NCI-H345 treated with DMSO at 0.1 percent for 48 hours (cell line): ENCODE measurements around the gene STXBP3.
"Not testable (repeated sequence)": the region's sequence is repeated elsewhere in the genome, so short reads cannot be mapped to it uniquely, and the experiment has no call there.

Experiments used
- DNase-seq: peaks from one replicate; lab custom pipeline; 2025; ENCODE audit not compliant: unreplicated experiment; lab: John Stamatoyannopoulos, UW

Gene STXBP3, protein sequence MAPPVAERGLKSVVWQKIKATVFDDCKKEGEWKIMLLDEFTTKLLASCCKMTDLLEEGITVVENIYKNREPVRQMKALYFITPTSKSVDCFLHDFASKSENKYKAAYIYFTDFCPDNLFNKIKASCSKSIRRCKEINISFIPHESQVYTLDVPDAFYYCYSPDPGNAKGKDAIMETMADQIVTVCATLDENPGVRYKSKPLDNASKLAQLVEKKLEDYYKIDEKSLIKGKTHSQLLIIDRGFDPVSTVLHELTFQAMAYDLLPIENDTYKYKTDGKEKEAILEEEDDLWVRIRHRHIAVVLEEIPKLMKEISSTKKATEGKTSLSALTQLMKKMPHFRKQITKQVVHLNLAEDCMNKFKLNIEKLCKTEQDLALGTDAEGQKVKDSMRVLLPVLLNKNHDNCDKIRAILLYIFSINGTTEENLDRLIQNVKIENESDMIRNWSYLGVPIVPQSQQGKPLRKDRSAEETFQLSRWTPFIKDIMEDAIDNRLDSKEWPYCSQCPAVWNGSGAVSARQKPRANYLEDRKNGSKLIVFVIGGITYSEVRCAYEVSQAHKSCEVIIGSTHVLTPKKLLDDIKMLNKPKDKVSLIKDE

DNA sequence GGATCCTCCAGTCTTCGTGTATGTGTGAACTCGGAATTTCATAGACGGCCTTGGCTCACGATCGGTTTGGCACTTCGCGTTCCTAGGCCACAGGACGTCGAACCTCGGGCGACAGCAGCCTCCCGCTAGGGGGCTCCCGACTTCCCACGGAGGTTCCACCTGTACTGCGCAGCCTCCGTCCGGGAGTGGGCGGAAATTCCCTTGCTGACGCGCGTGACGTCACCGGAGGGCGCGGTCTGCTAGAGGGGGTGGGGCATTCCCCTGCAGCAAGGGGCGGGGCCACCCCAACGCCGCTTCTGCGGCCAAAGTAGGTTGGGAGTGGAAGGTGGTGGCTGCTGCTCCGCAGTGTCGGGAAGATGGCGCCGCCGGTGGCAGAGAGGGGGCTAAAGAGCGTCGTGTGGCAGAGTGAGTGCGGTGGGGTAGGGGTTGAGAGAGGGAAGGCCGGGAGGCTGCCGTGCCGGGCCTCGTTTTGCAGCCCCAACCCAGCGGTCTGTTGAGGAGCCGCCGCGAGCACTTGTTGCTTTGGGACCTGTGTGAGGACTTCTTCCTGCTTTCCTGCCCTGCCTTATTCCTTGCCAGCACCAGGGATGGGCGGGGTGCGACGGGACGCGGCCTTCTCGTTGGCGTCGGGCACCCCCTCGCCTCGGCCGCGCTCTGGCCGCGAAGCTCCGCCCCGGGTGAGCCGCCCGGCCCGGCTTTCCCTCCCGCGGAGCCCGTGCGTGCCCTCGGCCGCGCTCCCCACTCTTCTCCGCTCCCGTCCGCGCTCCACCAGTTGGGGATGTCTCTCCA lies at the start of gene STXBP3:
TSS of gene STXBP3 (plus strand) at position 293 of the 789 bp plus-strand sequence. CDS start at position 357, 64 bp downstream.
- peak; percentile 93 for DNase-seq

DNA sequence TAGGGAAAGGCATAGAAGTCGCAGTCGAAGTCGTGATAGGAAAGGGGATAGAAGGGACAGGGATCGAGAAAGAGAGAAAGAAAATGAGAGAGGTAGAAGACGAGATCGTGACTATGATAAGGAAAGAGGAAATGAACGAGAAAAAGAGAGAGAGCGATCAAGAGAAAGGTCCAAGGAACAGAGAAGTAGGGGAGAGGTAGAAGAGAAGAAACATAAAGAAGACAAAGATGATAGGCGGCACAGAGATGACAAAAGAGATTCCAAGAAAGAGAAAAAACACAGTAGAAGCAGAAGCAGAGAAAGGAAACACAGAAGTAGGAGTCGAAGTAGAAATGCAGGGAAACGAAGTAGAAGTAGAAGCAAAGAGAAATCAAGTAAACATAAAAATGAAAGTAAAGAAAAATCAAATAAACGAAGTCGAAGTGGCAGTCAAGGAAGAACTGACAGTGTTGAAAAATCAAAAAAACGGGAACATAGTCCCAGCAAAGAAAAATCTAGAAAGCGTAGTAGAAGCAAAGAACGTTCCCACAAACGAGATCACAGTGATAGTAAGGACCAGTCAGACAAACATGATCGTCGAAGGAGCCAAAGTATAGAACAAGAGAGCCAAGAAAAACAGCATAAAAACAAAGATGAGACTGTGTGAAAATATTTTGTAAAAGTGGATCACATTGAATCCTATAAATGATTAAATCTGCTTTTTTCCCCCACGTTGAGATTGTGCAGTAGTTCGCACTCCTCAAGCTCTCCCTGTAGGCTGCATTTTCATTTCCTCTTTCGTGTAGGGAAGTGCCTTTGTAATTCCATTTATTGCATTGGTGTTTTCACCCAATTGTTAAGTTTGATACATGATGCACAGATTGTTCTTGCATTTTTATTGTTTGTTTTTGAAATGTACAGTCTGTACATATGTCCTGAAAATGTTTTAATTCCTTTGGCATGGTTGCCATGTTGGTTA lies 46.8 kb upstream of the STXBP3 start:
- no peak for DNase-seq

DNA sequence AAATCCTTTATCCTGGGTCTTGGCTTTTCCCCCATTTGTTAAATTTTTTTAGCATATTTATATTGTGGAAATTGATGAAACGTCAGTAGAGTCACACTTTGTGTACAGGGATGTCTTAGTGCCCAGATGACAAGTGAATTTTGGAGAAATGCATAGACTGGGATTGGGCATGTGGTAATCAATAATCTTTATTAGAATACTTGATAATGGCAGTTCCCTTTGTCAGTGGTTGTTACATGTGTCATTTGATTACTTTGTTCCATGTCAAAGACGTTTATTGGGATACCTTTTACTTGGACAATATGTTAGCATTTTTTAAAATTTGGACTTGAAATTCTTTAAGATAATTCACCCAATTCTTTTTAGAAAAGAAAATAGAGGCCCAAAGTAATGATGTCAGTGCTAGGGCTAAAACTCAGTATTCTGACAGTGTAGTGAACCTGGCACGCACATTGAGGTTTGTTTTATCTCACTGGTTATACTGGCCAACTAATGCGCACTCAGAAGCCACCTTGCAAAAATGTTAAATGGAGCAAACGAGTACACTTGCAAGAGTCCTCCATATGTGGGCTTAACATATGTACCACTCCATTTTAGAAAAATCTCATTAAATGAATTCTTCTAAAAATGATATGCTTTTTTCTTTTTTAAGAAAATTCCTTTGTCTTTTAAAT lies 45.2 kb upstream of the STXBP3 start:
- DNase-seq: no peak

DNA sequence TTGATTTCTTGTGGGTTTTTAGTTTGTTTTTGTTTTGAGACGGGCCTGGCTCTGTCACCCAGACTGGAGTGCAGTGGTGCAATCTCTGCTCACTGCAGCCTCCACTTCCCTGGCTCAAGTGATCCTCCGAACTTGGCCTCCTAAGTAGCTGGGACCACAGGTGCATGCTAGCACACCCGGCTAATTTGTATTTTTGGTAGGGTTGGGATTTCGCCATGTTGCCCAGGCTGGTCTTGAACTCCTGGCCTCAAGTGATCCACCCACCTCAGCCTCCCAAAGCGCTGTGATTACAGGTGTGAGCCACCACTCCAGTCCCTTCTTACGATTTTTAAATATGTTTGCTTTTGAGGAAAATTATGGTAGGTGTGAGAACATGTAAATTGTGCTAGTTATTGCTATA lies 44.4 kb upstream of the STXBP3 start:
- DNase-seq: not testable (repeated sequence)

DNA sequence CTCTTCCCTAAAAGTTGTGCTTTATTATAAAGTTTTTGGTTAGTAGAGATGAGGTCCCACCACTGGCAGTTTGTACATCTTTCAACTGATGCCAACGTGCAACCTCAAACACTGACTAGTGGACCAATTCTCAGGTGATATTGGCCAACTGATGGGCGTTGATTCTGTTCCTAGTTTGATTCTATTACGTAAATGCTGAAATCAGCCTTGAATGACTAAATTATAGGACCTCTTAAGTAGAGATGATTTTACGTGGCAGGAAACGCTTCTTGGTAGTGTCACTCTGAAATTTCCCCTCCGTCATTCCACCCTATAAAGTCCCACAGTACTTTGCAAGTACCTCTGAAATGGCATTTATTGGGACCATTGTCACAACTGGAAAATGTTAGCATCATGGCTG lies 42.5 kb upstream of the STXBP3 start:
- DNase-seq: no peak

DNA sequence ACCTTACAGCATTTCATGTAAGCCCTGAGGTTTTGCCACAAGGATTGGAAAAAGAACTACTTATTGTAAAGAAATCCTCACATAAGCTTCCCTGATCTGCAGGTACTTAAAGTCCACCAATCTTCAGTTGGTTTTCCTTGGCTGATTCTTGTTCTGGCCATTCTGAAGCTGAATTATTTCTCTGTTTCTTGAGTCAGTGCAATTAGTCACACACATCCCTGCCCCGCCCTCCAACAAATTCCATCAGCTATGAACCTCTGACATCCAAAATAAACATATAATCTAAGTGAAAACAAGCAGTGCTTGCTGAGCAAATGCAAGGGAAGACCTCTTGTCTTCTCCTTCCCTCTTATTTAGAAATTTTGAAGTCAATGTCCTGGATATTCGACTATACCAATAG lies 42.0 kb upstream of the STXBP3 start:
- no peak for DNase-seq

DNA sequence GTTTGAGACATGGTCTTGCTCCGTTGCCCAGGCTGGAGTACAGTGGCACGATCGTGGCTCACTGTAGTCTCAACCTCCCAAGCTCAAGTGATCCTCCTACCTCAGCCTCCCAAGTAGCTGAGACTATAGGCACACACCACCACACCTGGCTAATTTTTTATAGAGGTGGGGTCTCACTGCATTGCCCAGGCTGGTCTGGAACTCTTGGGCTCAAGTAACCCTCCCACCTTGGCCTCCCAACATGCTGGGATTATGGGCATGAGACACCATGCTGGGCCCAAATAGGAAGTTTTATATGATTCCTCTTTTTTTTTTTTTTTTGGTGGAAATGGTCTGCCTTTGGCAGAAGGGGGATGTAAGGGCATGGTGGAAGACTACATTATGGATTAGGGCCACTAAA lies 39.8 kb upstream of the STXBP3 start:
- no peak for DNase-seq

DNA sequence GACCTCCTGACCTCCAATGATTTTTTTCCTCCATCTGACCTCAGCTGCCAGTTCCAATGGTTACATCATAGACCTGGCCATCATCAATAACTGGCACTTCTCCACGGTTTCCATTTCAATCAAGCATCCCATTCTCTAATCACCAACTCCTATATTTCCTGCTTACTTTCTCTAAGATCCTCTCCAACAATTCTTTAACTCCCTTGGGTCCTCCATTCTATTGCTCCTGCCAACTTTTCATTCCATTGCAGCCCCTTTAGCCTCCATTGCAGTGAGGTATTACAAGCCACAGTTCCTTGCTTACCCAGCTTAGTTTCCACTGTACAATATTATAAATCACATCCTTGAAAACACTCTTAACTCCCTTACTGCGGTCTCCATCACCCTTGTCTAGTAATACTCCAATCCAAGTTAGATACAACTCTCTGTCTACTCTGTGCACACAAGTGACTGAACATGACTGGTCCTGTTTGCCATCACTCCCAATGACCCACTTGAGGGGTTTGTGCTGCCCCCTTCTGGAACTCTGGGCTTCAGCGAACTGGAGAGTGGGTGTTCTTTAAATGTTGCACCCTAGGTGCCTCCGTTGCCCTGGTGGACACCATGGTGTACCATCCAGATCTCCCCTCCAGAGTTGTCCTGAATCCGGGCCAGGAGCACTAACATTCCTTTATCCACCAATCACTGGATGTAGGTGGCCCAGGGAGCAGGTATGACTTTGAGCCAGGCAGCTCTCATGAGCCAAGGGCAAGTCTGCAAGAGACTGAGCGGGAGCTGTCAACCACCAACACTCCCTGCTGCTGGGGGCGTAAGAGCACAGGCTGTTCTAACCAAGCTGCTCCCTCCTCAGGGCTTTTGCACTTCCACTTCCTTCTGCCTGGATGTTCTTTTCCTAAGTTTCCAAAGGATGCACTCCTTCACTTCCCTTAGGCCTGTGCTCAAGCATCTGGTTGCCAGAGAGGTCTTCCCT lies 37.5 kb upstream of the STXBP3 start:
- no peak for DNase-seq

DNA sequence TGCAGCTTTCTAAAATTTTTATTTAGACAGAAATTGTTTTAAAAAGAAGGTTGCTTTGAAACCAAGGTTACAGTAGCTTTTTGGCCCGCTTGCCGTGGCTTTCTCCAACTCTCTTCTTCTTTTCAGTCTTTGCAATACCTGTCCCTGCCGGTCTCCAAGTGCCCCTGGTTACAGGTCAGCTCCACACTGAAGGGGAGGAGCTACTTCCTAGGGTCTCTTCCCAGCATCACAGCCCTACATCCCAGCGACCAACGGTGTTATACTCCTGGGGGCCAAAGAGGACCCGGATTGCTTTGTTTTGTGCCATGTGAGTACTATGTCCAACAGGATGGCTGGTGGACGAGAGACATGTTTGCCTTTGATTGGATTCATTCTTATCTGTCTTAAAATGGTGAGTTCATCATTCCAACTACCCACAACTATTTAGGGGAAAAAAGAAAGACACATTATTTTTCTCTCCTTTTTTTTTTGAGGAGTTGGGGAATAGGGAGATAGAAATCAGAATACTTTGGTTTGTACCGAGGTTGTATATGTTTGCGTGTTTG lies 33.8 kb upstream of the STXBP3 start, which contains the start of gene FNDC7:
TSS of gene FNDC7 (plus strand) at position 303 of the 545 bp plus-strand sequence. CDS start at position 329, 26 bp downstream.
- no peak for DNase-seq

DNA sequence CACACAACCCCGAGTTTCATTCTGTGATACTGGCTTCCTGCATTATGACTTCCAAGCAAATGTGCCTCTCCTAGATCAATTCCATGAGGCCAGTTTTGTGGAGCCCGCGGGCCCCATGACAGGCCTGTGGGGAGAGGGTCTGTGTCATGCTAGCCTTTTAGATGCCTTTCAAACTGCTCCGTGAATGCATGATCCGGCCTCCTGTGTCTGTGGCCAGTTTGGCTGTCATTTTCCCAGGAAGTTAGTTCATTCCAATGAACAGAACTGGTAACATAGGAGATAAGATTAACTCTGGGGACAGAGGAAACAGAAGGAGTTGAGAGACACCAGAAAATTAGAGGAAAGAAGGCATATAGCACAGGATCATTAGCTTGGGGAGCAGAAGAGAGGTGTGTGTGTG lies 30.5 kb upstream of the STXBP3 start:
- DNase-seq: no peak

DNA sequence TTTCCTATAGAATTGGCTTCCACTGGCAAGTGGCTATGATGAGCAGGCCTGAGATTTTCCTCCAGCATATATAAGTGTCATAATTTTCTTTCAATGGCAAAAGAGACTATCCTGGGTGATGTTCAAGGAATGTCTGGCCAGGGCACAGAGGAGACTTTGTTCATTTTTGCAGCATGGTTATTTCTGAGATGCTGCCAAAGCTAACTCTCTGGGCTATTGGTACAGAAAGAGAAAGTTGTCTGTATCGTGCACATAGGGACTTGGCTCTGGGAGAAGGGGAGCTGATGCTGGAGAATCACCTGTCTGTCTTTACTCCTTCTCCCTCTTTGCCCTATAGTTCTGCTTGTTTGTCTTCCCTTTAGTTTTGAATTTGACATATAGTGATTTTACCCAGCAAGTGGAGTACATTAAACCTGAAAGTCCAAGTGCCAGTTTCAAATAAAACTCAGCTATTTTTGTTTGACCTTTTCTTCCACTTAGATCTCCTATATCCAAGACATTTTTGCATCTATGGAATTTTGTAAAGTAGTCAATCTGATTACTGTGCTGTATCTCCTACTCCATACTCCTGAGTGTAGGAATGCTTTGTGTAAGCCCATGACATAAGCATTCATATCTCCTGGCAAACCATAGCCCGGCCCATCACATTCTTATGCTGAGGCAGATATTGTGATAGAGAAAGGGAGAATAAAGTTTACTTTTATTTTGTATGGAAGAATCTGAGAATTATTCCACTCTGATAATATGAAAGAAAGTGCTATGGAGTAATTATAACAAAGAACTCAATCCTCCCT lies 29.8 kb upstream of the STXBP3 start:
- DNase-seq: no peak

DNA sequence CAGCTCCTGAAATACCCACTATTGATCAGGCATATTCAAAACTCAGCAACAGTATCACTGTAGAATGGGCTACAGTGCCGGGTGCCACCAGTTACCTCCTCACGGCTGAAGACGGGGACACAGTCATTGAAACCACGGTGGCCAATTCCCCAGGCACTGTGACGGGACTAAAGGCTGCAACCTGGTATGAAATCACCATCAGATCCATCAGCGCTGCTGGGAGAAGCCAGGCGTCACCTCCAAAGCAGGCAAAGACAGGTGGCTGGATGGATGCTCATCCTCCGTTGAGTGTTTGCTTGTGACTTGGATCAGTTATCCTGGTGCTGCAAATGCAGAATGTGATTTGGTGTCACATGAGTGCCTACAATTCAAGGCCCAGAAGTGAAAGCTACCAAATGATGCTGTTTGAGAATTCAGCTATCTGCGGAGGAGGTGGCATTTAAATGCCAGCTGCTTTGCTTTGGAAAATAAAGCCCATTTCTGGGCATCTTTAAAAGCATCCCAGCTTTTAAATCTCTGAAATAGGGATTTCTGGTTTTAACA lies 28.6 kb upstream of the STXBP3 start:
- no peak for DNase-seq

DNA sequence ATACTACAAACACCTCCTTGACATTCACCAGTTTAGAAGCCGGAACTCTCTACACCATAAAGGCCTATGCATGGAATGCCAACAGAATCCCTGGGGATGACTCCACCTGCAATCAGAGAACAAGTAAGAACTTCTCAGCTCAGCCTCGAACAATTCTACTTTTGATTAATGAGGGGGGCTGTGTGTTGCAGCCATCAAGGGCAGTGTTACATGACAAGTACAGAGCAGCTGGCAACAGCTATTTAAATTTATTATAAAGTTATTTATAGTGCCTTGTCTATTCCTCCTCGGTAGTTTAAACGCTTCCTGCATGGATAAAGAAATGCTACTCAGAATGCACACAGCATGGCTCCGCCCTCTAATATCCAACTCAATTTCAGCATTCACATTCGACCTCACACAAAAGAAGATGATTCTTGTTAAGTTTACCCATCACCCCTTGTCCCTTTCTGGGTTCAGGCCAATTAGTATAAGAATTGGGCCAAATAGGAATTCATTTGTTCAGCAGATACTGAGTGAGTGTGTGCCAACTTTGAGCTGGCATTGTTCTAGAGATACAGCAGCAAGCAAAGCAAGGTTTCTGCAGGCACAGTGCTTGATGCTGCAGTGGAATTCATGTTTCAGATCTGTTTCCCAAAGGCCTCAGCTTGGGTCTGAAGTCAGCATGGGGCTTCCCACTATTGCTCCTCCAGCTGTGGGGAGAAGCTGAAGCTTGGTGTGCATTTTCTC lies 27.4 kb upstream of the STXBP3 start:
- no peak for DNase-seq

DNA sequence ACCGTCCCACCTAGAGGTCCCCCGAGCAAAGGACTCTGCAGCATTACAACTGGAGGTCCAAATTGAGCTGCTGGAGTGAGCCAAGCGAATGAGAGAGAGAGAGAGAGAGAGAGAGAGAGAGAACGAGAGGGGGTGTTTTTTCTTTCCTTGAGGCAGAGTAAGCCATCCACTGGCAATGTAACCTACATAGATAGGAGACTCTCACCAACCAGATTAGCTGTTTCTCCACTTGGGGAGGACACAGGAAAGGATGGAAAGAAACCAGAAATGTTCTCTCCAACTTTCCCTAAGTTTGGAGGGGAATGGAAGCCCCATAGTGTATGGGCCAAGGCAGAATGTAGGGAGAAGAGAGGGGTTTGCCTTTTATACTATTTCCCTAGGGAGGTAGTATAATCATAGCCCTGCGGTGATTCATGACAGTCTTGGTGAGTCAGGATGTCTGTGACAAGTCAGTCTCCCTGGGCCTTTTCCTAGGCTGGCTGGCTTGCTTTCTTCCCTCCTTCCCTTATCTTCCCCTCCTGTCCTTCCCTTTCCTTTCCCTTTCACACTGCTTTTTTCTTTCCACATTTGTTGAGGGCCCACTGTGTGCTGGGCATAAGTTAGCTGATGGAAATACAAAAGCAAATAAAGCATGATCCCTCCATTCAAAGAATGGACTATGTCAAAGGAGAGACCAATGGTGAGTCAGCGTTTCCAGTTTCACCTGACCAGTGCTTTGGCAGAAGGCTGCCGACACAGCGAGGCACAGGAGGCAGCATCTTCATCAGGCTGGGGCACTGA lies 26.6 kb upstream of the STXBP3 start:
- no peak for DNase-seq

DNA sequence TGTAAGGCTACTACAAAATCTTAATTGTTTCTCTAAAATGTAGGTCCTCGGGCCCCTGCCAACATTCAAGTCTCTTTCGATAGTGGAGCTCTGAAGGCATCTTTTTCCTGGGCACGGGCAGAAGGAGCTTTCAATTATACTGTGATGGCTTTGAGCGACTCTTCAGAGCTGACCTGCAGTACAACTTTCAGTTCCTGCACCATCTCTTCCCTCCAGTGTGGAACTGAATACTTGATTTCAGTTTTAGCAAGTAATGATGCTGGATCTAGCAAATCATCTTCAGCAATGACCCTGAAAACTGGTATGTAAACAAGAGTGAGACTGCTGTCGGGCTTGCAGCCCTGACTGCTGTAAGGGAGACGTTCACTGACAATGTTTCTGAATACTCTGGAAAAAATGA lies 24.2 kb upstream of the STXBP3 start:
- no peak for DNase-seq

DNA sequence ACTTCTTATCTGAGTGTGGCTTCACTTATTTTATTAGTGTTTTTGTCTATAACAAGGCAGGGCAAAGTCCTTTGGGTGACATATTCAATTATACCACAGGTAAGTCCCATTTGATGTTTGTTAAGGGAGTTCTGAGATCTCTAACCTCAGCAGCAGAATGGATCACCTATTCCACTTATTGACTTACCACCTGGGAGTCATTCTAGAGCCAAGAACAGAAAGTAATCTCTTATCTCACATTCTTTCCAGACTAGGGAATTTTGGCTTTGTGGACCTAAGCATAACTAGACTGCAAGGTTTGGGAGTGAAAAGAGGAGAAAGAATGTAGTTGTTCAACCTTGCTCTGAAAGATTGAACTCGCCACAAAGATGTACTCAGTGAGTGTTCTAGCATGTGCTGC lies 20.6 kb upstream of the STXBP3 start:
- no peak for DNase-seq
